Left lung (tissue), 10 donors: ENCODE results near the gene MSX1. TPM values are rescaled to one million over a fixed set of nuclear protein-coding genes. Genes with fewer than 3 reads are reported as not detected.

ENCODE experiments used
- ATAC-seq: fragments of 200-7000 bp; cut with Tn5 transposase; one replicate; pipeline ENCODE4 v1.9.1; 2020; ENCODE audit warnings: moderate library complexity
- DNase-seq, 4 donors: peaks; one replicate each; pipeline ENCODE4 v3.0.0-alpha.2; 2013 to 2020
- H3K27ac ChIP-seq, 2 donors: fragments of 200-600 bp; sonication (generic) in 1 of 2; one replicate each; pipeline versions ENCODE4 v1.5.0 to v1.8.0; 2020 to 2021
- H3K27me3 ChIP-seq, 2 donors: fragments of 200-600 bp; sonication (generic) in 1 of 2; one replicate each; pipeline versions ENCODE4 v1.5.0 to v1.8.0; 2020 to 2021
- H3K36me3 ChIP-seq, 2 donors: fragments of 200-600 bp; sonication (generic) in 1 of 2; one replicate each; pipeline versions ENCODE4 v1.5.0 to v1.8.0; 2020 to 2021
- H3K4me1 ChIP-seq, 2 donors: fragments of 200-600 bp; one replicate each; pipeline ENCODE4 v1.8.0; 2021
- H3K4me3 ChIP-seq, 2 donors: fragments of 200-600 bp; sonication (generic) in 1 of 2; one replicate each; pipeline versions ENCODE4 v1.5.0 to v1.8.0; 2020 to 2021; ENCODE audit warnings: mild to moderate bottlenecking in 1 of 2
- H3K9me3 ChIP-seq, 2 donors: fragments of 200-600 bp; sonication (generic) in 1 of 2; one replicate each; pipeline versions ENCODE4 v1.5.0 to v1.8.0; 2020 to 2021
- intact Hi-C, 2 donors: fragments of 100-400 bp; cut with DNase I; formaldehyde crosslinking; loops; one replicate each; pipeline versions ENCODE4 v1.11.2 to v1.14.2; 2022
- polyA plus RNA-seq, 6 donors: library from polyadenylated mRNA; unstranded; fragments of 120-200 nt; gene quantifications; one replicate each; pipeline ENCODE4 v1.2.1, GENCODE V29; 2013; ENCODE audit not compliant: insufficient read length in 6 of 6
- total RNA-seq, 2 donors: library from RNA; stranded (reverse); fragmentation: NEBNext Ultra II Directional; extraction: Animal tissue kit (Norgen Biotek cat#: 25700); gene quantifications; one replicate each; pipeline ENCODE4 v1.2.1, GENCODE V29; 2021
- TF ChIP-seq, protein P1 (sequence below), 2 donors: fragments of 200-600 bp; sonication (generic) in 1 of 2; IDR thresholded peaks; one replicate each; pipeline versions ENCODE4 v1.5.0 to v1.8.0; 2021; ENCODE audit warnings: antibody characterized with exemption in 2 of 2
- donor health status: DM: no; HTN: yes; CAD: no.
- donor health status: DM: no; HTN: no; CAD: no.

Gene MSX1
- total and polyA plus RNA-seq, 8 donors, result 1.2 to 4.2 (median 2.0) TPM

DNA sequence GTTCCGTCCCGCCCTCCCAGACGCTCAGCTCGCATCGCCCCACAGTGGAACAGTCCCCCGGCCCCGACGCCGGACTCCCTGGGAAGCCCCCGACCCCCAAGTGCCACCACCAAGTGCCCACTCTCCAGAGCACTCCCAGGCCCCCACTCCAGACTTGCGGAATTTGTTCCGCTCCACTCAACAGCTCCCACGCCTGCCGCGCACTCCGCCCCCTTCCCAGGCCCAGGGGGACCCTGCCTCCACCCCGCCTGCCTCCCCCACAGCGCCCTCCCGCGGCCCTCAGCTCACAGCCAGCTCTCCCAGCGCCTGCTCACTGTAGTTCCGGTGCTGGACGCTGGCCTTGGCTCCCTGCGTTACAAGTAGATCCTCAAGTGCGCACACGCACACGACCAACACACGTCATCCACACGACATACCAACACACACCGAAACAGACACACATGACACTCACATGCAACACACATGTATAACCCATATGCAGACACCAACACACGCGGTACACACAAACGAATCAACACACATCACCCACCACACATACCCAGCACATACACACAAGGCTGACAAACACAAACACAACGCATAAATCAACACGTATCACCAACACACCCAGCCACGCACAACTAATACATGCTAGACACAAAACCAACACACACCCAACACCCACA, 8.0 kb downstream of the MSX1 start:
- H3K4me3 ChIP-seq, result no peak overlapping the region
- no peak overlapping the region for H3K27ac ChIP-seq
- no peaks in the 10 kb centered on the region for H3K9me3 ChIP-seq
- peak; percentile 32 for ATAC-seq
- intact Hi-C loops, result no loop called here
- TF ChIP-seq, protein P1, sequence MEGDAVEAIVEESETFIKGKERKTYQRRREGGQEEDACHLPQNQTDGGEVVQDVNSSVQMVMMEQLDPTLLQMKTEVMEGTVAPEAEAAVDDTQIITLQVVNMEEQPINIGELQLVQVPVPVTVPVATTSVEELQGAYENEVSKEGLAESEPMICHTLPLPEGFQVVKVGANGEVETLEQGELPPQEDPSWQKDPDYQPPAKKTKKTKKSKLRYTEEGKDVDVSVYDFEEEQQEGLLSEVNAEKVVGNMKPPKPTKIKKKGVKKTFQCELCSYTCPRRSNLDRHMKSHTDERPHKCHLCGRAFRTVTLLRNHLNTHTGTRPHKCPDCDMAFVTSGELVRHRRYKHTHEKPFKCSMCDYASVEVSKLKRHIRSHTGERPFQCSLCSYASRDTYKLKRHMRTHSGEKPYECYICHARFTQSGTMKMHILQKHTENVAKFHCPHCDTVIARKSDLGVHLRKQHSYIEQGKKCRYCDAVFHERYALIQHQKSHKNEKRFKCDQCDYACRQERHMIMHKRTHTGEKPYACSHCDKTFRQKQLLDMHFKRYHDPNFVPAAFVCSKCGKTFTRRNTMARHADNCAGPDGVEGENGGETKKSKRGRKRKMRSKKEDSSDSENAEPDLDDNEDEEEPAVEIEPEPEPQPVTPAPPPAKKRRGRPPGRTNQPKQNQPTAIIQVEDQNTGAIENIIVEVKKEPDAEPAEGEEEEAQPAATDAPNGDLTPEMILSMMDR (IDR thresholded peaks at IDR 0.05), result no peak
- peak in 1 of 4 donors; percentile 69 for DNase-seq
- peaks cover 100% of the 10 kb centered on the region in 2 donors for H3K27me3 ChIP-seq
- peaks cover 0 to 5% of the 10 kb centered on the region in 2 donors for H3K36me3 ChIP-seq
- peaks cover 0 to 12% of the 10 kb centered on the region in 2 donors for H3K4me1 ChIP-seq

DNA sequence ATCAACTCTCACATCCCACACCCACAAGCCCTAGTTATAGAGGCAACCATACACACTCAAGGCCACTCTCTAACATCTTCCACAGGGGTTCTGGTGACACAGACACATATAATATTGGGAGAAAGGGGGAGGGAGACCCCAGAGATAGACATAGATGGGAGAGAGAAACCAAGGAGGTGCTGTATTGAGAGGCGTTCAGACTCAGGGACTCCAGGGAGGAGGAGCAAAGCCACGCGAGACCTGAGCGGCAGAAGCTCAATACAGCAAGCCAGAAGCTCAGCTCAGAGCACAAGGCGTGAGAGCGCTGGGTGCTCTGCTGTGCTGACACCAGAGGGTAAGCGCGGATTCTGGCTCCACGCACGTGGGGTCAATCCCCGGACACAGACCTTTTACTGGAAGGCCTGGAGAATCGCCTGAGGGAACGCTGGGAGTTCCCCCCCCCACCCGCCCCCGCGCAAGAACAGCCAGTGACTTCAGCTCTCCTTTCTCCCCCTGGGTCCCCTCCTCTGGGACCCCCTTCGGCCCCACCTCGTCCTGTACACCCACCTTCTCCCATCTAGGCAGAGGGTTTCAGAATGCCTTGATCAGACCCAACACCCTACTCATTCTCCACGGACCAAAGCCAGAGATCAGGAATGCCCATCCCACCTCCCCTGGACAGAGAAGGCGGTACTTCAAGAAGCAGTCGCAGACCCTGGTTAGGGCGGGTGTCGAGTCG, 8.7 kb downstream of the MSX1 start:
- intact Hi-C loops, result no loop called here
- TF ChIP-seq, protein P1 (IDR thresholded peaks at IDR 0.05), result no peak
- peaks cover 100% of the 10 kb centered on the region in 2 donors for H3K27me3 ChIP-seq

DNA sequence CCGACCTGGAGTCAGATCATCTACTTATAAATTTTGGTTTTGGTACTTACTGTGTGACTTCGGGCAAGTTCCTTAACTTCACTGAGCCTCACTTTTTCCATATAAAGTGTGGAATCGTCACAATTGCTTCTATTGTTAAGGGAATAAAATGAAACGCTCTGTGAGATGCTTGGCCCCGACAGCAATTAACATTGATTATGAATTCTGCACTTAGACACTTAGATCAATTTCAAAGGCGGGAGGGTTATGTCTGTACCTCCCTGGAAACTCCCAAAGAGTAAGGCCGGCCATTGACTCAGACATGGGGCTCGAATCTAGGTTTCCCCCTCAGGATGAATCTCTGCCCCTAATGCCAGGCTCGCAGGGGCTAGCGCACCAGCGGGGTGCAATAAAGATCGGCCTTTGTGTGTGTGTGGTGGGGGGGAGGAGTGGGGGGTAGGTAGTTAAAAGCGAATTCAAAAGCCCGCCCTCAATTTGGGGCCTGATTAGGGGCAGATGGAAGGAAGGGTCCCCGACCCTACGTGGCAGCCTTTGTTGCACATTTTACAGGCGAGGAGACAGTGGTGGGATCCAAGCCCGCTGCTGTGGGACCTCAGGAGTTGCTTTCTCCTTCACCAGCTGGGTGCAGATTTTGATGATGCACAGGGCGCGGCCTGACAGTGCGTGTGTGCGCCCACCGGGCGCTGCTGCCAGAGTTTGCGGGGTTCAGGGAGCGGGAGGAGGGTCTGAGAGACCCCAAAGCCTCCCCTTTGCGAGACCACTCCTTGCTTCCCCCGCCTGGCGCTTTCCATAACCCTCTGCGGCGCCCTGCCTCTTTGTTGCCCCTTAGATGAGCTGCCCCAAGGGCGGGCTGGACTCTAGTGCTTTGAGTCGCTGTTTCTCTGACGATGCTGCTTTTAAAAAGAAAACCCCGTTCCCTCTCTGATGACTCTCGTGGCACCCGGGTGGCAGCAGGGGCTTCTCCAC, 9.6 kb downstream of the MSX1 start:
- H3K36me3 ChIP-seq, result no peaks in the 10 kb centered on the region
- TF ChIP-seq, protein P1 (IDR thresholded peaks at IDR 0.05), result no peak
- H3K4me1 ChIP-seq, result peaks cover 0 to 12% of the 10 kb centered on the region in 2 donors
- H3K27me3 ChIP-seq, result peaks cover 98 to 100% of the 10 kb centered on the region in 2 donors
- no peaks in the 10 kb centered on the region for H3K9me3 ChIP-seq
- H3K4me3 ChIP-seq, result no peak overlapping the region
- ATAC-seq (no peak), DNase-seq (no peak)
- intact Hi-C loops, result no loop called here
- no peak overlapping the region for H3K27ac ChIP-seq

More for the DNA sequence above, 8.7 kb downstream of the MSX1 start:
- Histone ChIP-seq H3K9me3 (no peaks in the 10 kb centered on the region), H3K27ac (no peak overlapping the region), H3K4me3 (no peak overlapping the region), H3K4me1 (peaks cover 0 to 12% of the 10 kb centered on the region in 2 donors), H3K36me3 (no peaks in the 10 kb centered on the region)
- ATAC-seq, result no peak
- DNase-seq, result no peak

DNA sequence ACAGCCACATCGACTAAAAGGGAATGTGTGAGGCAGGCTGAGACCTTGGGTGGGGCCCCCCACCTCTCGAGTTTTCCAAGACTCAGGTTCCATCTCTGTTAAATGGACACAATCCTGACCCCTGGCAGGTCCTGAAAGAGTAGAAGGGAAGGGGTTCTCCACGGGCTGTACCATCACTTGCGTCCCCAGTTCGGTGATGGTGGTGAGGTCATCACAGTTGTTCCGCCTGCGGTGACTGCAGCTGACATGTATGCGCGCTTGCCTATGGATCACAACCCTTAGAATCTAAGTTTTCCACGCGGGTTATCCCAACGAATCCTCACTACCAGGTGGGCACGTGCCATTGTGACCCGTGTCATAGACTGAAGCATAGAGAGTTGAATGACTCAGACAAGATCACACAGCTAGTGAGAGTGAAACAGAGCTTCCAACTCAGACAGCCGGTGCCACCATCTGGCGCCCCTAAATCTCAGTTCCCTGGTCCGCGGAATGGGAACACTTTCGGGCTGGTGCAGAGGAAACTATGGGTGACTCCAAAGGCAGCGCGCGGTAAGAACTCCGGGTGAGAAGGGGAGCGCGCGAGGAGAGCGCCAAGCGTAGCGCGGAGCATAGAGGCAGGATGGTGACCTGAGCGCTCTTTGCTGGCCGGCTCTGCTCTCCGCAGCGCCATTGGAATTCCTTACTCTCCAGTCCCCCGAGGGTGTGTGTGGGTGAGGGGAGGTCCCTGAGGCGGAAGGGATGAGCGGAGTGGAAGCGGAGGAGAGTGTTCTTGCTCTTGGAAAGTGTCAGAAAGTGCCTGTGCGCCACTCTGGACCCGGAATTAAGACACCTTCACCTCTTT, 10.5 kb downstream of the MSX1 start:
- Histone ChIP-seq H3K27me3 (peaks cover 98 to 100% of the 10 kb centered on the region in 2 donors), H3K36me3 (no peaks in the 10 kb centered on the region)

More for the DNA sequence above, 10.5 kb downstream of the MSX1 start:
- peaks cover 0 to 12% of the 10 kb centered on the region in 2 donors for H3K4me1 ChIP-seq
- no peak overlapping the region for H3K27ac ChIP-seq
- TF ChIP-seq, protein P1 (IDR thresholded peaks at IDR 0.05), result no peak
- no peak overlapping the region for H3K4me3 ChIP-seq
- intact Hi-C loops, result no loop called here
- DNase-seq (no peak), ATAC-seq (no peak)
- no peaks in the 10 kb centered on the region for H3K9me3 ChIP-seq
